ENCODE data around the gene KRT2.

Gene KRT2

DNA sequence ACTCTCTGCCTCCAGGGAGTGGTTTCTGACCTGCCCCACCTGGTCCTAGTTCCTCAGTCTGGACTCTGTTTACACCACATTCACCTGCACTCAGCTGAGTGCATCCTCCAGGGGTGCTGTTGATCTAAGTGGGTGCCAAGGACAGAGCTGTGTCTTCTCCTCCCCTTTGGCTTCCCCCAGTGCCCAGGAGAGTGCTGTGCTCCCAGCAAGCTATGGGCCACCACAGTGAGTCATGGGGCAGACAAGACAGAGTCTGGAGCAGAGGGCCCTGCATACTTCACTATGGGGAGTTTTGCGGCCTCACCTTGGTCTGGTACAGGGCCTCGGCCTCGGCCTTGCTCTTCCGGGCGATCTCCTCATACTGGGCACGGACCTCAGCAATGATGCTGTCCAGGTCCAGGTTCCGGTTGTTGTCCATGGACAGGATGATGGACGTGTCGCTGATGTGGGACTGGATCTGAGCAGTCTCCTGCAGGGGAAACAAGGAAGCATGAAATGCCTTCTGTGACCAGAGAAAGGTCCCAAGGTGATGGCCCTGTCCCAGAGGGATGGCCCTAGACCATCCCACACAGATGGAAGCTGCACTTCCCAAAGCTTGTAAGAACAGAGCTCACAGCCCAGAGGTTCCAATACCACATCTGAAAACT, 38.5 kb downstream of the KRT2 start:
- DNase-seq: no peak

- DNase-seq: no peak
Observed at GRCh38 chr12:52612431-52613383, 39.3 kb downstream of the KRT2 start.

- DNase-seq: no peak
Observed at GRCh38 chr12:52611080-52611468, 40.9 kb downstream of the KRT2 start.

GRCh38 chr12:52608826-52609630, 43.0 kb downstream of the KRT2 start:
- DNase-seq: no peak

- no peak for DNase-seq
Observed at GRCh38 chr12:52608161-52608560, 43.9 kb downstream of the KRT2 start.

GRCh38 chr12:52607314-52607713, 44.7 kb downstream of the KRT2 start:
- no peak for DNase-seq

- DNase-seq: no peak
Observed at GRCh38 chr12:52606581-52607218, 45.3 kb downstream of the KRT2 start.

DNA sequence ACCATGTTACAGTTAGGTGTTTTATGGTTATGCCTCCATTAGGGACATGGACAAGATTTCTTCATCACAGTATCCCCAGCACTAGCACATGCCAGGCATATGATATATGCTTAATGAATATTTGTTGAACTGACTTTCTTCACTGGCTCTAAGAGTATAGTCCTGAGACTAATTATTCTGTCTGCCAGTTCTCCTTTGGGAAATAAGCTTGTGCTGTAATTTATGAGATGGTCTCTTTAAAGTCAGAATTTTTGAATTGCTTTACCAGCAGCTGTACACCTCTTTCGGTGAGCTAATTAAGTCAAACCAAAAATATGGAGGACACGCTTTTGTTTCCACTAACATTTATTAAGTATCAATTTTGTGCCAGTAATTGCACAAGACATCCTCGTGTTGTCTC, 45.9 kb downstream of the KRT2 start:
- DNase-seq: no peak

DNA sequence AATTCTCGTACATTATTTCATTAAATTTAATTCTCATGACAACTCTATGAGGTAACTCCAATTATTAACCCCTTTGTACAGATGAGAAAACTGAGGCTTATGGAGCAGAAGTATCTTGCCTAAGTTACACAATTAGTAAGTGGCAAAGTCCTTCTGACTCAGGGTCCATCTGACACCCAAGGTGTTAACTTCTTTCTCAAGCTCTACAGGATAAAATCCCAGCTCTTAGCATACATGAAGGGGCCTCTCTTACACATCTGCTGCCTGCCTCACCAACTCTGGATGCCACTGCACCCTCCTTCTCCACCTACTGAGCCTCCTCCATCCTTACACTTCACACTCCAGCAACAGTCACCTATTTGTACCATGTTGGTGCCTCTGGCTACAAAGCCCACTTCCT, 46.5 kb downstream of the KRT2 start:
- DNase-seq: no peak

- no peak for DNase-seq
Observed at GRCh38 chr12:52604859-52605258, 47.2 kb downstream of the KRT2 start.

DNA sequence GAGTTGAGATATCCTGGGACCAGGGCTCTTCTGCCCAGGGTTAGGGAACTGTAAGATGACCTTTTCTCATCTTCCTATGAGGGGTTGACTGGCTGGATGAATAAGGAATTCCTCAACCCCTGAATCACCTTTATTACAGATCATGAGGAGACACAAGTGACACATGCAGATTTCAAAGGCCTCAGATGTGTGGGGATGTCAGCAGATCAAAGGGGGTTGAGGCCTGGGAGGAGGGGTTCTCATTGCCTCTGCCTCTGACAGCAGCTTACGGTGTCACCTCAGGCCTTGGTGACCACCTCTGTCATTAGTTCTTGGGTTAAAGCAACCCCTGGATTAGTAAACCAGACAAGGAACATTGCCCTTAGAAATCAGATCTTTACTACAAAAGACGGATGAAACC, 48.7 kb downstream of the KRT2 start:
- no peak for DNase-seq

DNA sequence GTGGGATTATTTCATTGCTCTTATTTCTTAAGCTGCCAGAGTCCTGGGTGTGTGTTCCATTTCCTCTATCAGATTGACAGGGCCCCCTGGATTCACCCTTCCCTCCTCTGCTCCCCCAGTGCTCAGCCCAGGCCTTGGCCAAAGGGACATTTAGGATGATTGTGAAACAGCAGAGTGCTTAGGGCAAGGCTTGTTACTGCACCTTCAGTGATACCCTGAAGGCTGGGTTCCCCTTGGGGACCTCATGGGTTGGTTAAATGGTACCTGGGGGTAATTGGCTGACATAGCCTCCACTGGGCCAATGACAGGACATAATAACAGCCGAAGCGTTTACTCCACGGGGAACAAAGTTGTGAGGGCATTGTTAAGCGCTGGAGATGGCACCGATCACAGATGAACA, 49.5 kb downstream of the KRT2 start:
- no peak for DNase-seq

DNA sequence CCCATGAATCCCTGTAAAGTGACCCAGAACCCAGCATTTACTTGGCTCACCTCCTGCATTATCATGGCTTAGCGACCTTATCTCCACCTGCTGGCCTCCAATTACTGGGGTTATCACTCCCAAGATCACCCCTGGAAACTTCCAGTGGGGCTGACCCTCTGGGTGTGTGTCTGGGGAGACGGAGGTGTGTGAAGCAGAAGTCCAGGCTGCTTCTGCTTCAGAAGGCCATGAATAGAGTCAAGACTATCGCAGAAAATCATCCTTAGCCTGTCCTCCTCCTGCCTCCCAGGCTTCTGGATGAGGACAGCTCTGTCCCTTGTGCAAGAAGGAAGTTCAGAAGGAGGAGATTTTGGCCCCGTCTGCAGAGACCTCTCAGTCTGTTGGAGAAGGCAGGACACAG, 50.3 kb downstream of the KRT2 start:
- no peak for DNase-seq

DNA sequence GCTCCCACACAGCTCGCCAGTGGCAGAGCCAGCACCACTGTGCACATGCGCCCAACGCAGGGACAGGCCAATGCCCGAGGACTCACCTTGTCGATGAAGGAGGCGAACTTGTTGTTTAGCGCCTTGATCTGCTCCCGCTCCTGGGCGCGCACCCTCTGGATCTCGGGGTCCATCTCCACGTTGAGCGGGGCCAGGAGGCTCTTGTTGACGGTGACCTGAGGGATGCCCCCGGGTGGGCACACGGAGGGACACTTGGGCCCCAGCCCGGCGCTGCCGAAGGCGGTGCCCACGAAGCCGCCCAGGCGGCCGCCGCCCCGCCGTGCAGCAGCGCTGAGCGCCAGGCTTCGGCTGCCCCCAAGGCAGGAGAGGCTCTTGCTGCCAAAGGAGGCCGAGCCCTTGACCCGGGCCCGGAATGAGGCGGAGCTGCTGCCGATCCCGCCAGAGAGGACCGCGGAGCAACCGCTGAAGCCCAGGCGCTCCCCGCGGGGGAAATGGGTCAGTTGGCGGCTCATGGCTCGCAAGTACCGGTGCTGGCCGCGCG, 51.0 kb downstream of the KRT2 start, which contains the start of gene KRT72:
KRT72 (minus strand) TSS at position 523 of the 541 bp plus-strand sequence; CDS start at position 512, 11 bp downstream.
- DNase-seq: no peak

DNA sequence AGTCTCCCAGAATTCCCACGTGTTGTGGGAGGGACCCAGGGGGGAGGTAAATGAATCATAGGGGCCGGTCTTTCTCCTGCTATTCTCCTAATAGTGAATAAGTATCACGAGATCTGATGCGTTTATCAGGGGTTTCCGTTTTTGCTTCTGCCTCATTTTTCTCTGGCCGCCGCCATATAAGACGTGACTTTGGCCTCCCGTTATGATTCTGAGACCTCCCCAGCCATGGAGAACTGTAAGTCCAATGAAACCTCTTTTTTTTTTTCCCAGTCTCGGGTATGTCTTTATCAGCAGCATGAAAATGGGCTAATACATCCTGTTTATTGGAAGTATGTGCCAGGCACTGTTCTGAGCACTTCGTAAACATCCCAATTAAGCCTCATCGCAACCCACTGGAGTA, 51.5 kb downstream of the KRT2 start:
- DNase-seq: no peak

GRCh38 chr12:52600071-52600470, 51.9 kb downstream of the KRT2 start:
- DNase-seq: no peak

DNA sequence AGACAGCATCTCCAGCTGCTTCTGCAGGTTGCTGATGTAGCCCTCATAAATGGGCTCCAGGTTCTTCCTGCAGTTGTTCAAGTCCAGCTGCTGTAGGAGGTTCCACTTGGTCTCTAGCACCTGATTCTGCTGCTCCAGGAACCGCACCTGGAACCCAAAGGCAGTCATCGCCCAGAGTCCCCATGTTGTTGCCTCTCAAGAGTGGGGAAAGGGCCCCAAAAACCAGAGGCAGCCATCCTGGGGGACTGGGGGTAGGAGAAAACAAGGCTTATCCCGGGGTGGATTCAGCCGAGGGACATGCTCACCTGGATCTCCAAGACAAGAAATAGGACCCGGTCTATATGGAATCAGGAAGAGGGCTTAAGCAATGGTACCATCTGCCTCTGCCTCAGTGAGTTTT, 53.0 kb downstream of the KRT2 start:
- no peak for DNase-seq

All from SHP77 treated with DMSO at 0.1 percent for 48 hours (cell line).